ENCODE results near the gene OR5K2. TPM values are rescaled to one million over a fixed set of nuclear protein-coding genes. Genes with fewer than 3 reads are reported as not detected.

OR5K2 gene
- polyA plus RNA-seq, 2 of the 4 experiments (the other 2 are of a cell fraction): not detected

- TF ChIP-seq NPAS2 (CRISPR knock-in tag; IDR thresholded peaks at IDR 0.05; ENCODE audit: borderline replicate concordance): no peak
- peak; percentile 79 for TF ChIP-seq MAFK (IDR thresholded peaks at IDR 0.05; ENCODE audit: partially characterized antibody)
- ATAC-seq: no peak
- Histone ChIP-seq H3K4me1 (no peaks in the 10 kb centered on the region), H3K4me2 (no peak overlapping the region), H3K4me3 (no peak overlapping the region), H3K9me3 (no peaks in the 10 kb centered on the region), H3K27ac (no peak overlapping the region)
- WGBS (ENCODE audit: missing lambda C conversion rate): 12% methylated on average over 4 of the region's 4 CpGs
- no peak for FAIRE-seq
- CTCF ChIA-PET: no interaction called here
- POLR2A ChIA-PET: no interaction called here
- DNase-seq (ENCODE audit: low read depth in 1 of 2, low spot score in 1 of 2): no peak
These were observed 47.1 kb upstream of the OR5K2 start for GRCh38 chr3:98450372-98450771.

- Histone ChIP-seq H3K9me3 (no peaks in the 10 kb centered on the region), H3K4me3 (no peak overlapping the region), H3K4me2 (no peak overlapping the region), H3K27ac (no peak overlapping the region), H3K4me1 (no peaks in the 10 kb centered on the region)
- TF ChIP-seq MAX (IDR thresholded peaks at IDR 0.05): no peak
- TF ChIP-seq CBX8 (IDR thresholded peaks at IDR 0.05): no peak
- TF ChIP-seq ZSCAN20 (CRISPR knock-in tag; IDR thresholded peaks at IDR 0.05): no peak
- TF ChIP-seq, protein P1, sequence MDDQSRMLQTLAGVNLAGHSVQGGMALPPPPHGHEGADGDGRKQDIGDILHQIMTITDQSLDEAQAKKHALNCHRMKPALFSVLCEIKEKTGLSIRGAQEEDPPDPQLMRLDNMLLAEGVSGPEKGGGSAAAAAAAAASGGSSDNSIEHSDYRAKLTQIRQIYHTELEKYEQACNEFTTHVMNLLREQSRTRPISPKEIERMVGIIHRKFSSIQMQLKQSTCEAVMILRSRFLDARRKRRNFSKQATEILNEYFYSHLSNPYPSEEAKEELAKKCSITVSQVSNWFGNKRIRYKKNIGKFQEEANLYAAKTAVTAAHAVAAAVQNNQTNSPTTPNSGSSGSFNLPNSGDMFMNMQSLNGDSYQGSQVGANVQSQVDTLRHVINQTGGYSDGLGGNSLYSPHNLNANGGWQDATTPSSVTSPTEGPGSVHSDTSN (IDR thresholded peaks at IDR 0.05): no peak
- TF ChIP-seq ZNF302 (CRISPR knock-in tag; IDR thresholded peaks at IDR 0.05): no peak
- no peak for TF ChIP-seq BHLHE40 (IDR thresholded peaks at IDR 0.05; ENCODE audit: low read depth, low read length)
- no peak for TF ChIP-seq CBX2 (IDR thresholded peaks at IDR 0.05; ENCODE audit: borderline replicate concordance, low read depth)
- ChIA-PET POLR2A (no interaction called here), CTCF (interaction anchor here (0.6 kb wide), 1 partner anchor 46 kb away, joined by 3 read pairs; no protein-coding TSS in a partner anchor)
- DNase-seq (ENCODE audit: low read depth in 1 of 2, low spot score in 1 of 2) (no peak), ATAC-seq (no peak), FAIRE-seq (no peak)
These were observed 43.7 kb upstream of the OR5K2 start for GRCh38 chr3:98453827-98454226.

- no peak for TF ChIP-seq HES2 (IDR thresholded peaks at IDR 0.05)
- TF ChIP-seq GATA3 (IDR thresholded peaks at IDR 0.05; ENCODE audit: borderline replicate concordance): no peak
- Histone ChIP-seq H3K9me3 (no peaks in the 10 kb centered on the region), H3K4me3 (no peak overlapping the region), H3K4me1 (no peaks in the 10 kb centered on the region), H3K4me2 (no peak overlapping the region), H3K27ac (no peak overlapping the region)
- ATAC-seq: no peak
- CTCF ChIA-PET: no interaction called here
- WGBS (ENCODE audit: missing lambda C conversion rate): 38% methylated on average over 1 of the region's 1 CpG
- POLR2A ChIA-PET: no interaction called here
- no peak for DNase-seq (ENCODE audit: low read depth in 1 of 2, low spot score in 1 of 2)
- FAIRE-seq: no peak
These were observed 42.6 kb upstream of the OR5K2 start for GRCh38 chr3:98454929-98455328.

DNA sequence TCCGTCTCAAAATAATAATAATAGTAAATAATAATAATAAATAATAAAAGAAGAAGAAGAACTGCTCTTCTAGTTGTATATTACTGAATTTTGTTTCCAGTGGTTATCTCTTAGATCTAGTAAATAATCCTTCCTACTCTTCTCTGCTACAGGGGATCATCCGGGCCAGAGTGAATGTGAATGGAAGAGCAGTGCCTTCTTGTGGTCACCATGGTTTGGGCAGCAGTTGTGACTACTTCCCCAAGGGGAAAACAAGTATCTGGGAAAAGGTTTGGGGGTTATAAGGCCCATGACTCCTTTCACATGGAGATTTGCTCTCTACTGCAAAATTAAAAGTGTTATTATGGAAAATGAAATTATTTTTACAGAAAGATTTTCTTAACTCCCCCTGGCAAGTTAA is 39.9 kb upstream of the OR5K2 start:
- CTCF ChIA-PET: interaction anchor here (0.6 to 1.4 kb wide), 3 partner anchors 14 to 664 kb away, joined by 3 to 7 read pairs (median 3); no protein-coding TSS in a partner anchor
- FAIRE-seq (no peak), DNase-seq (ENCODE audit: low read depth in 1 of 2, low spot score in 1 of 2) (no peak), ATAC-seq (no peak)
- Histone ChIP-seq H3K4me2 (no peak overlapping the region), H3K27ac (no peak overlapping the region), H3K4me3 (no peak overlapping the region), H3K4me1 (no peaks in the 10 kb centered on the region), H3K9me3 (no peaks in the 10 kb centered on the region)
- TF ChIP-seq RFX5 (IDR thresholded peaks at IDR 0.05): no peak
- no peak for TF ChIP-seq NFE2L2 (conservative IDR thresholded peaks at IDR 0.05; ENCODE audit: low read length)
- 0 out of 5 replicates have a peak, but pooled peaks of 1 of the 2 experiments have one; percentile 5 for TF ChIP-seq RAD21 (conservative IDR thresholded peaks at IDR 0.05 in 1 of 2, IDR thresholded peaks at IDR 0.05 in 1 of 2)
- no peak for TF ChIP-seq RARB (CRISPR knock-in tag; IDR thresholded peaks at IDR 0.05)
- no peak for TF ChIP-seq PHF8 (IDR thresholded peaks at IDR 0.05; ENCODE audit: borderline replicate concordance, low read depth)
- TF ChIP-seq RNF2 (IDR thresholded peaks at IDR 0.05; ENCODE audit: borderline replicate concordance, low read depth): no peak
- POLR2A ChIA-PET: no interaction called here
- 28% methylated on average over 2 of the region's 2 CpGs for WGBS (ENCODE audit: missing lambda C conversion rate)

DNA sequence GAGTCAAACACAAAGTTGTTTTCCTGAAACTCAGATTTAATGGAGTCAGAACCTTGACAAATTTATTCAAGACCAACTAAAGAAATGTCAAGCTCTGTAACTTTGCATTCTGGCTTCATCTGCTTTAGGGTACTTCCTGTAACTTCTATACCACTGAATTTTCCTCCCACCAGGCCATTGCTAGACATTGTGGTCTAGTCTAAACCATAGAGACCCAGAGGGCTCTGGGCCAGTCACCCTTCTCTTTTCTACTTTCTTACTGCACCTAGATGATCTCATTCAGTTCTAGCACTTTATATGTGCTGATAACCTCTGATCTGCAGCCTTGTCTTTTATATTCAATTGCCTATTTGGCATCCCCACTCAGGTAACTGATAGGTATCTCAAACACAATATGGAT is 37.3 kb upstream of the OR5K2 start:
- FAIRE-seq: no peak
- no peak for ATAC-seq
- Histone ChIP-seq H3K4me1 (no peaks in the 10 kb centered on the region), H3K9me3 (no peaks in the 10 kb centered on the region), H3K27ac (no peak overlapping the region), H3K4me3 (no peak overlapping the region), H3K4me2 (no peak overlapping the region)
- no peak for DNase-seq (ENCODE audit: low read depth in 1 of 2, low spot score in 1 of 2)
- POLR2A ChIA-PET: no interaction called here
- TF ChIP-seq RCOR1 (IDR thresholded peaks at IDR 0.05; ENCODE audit: low read depth, low read length) (no peak), FOSB (CRISPR knock-in tag; IDR thresholded peaks at IDR 0.05) (no peak), TFCP2L1 (CRISPR knock-in tag; IDR thresholded peaks at IDR 0.05) (no peak), MAFK (IDR thresholded peaks at IDR 0.05; ENCODE audit: partially characterized antibody) (no peak), EP300 (IDR thresholded peaks at IDR 0.05) (no peak), ZFP36 (IDR thresholded peaks at IDR 0.05; ENCODE audit: borderline replicate concordance, partially characterized antibody) (no peak)
- TF ChIP-seq, protein P2, sequence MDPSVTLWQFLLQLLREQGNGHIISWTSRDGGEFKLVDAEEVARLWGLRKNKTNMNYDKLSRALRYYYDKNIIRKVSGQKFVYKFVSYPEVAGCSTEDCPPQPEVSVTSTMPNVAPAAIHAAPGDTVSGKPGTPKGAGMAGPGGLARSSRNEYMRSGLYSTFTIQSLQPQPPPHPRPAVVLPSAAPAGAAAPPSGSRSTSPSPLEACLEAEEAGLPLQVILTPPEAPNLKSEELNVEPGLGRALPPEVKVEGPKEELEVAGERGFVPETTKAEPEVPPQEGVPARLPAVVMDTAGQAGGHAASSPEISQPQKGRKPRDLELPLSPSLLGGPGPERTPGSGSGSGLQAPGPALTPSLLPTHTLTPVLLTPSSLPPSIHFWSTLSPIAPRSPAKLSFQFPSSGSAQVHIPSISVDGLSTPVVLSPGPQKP (IDR thresholded peaks at IDR 0.05; ENCODE audit: low read depth, low read length): no peak
- CTCF ChIA-PET: no interaction called here
